Posterior vena cava (tissue), 2 donors: ENCODE measurements around the gene SERPINB12. TPM values are rescaled to one million over a fixed set of nuclear protein-coding genes. Genes with fewer than 3 reads are reported as not detected.

ENCODE experiments used
- DNase-seq: peaks from one replicate; pipeline ENCODE4 v3.0.0-alpha.2; 2020; ENCODE audit warnings: low spot score
- intact Hi-C, 2 donors: fragments of 100-400 bp; cut with DNase I; formaldehyde crosslinking; loops; one replicate each; pipeline versions ENCODE4 v1.14.1 to v1.14.2; 2022 to 2023
- total RNA-seq, 2 donors: library from RNA; stranded (reverse); fragmentation: NEBNext Ultra II Directional; extraction: Animal tissue kit (Norgen Biotek cat#: 25700); gene quantifications; one replicate each; pipeline ENCODE4 v1.2.1, GENCODE V29; 2021
- donor health status: DM: yes; HTN: yes; CAD: no.
- donor health status: DM: yes; HTN: yes; CAD: no.

Gene SERPINB12
- total RNA-seq, 2 donors from 2014 or later = not detected

GRCh38 chr18:63544017-63544416, 1.8 kb downstream of the SERPINB12 start:
- no peak for DNase-seq
- intact Hi-C loops = no loop called here

GRCh38 chr18:63545000-63545399, 2.8 kb downstream of the SERPINB12 start:
- DNase-seq = no peak
- intact Hi-C loops = no loop called here

GRCh38 chr18:63550068-63550467, 7.9 kb downstream of the SERPINB12 start:
- no peak for DNase-seq
- intact Hi-C loops = no loop called here

DNA sequence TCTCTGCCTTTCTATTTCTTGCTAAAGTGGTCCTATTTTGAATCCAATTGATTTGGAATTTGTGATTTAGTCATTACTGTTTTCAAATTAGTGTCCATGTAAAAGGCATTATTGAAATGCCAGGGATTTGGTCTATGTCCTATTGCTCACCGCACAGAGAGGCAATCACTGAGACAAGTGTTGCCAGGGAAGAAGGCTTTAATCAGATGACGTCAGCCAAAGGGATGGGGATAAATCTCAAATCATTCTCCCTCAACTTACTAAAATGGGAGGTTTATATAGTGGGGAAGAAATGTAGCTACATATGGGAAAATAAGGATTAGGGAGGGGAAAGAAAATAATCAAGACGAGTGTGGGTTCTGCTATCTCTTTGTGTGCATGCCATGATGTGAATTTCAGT, 9.6 kb downstream of the SERPINB12 start:
- DNase-seq = no peak
- intact Hi-C loops = no loop called here

DNA sequence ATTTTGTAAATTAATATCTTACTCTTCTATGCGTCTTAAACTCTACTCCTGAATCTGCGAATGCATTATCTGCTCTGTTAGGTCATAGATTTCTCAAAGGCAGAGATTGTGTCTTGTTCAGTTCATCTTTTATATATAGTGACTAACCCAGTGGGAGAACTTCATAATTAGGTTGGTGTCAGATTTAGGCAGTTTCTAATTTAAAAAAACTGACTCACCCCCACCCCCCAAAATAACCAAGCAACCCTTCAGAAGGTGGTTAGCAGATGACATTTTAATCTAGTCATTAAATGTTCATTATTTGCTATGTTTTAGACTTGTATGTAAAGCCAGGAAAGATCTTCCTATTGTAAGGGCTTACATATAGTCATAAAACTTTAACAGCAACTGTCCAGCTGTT, 10.4 kb downstream of the SERPINB12 start:
- no peak for DNase-seq
- intact Hi-C loops = no loop called here

- intact Hi-C loops = no loop called here
- no peak for DNase-seq
Measured at GRCh38 chr18:63553081-63553480, 10.9 kb downstream of the SERPINB12 start.

DNA sequence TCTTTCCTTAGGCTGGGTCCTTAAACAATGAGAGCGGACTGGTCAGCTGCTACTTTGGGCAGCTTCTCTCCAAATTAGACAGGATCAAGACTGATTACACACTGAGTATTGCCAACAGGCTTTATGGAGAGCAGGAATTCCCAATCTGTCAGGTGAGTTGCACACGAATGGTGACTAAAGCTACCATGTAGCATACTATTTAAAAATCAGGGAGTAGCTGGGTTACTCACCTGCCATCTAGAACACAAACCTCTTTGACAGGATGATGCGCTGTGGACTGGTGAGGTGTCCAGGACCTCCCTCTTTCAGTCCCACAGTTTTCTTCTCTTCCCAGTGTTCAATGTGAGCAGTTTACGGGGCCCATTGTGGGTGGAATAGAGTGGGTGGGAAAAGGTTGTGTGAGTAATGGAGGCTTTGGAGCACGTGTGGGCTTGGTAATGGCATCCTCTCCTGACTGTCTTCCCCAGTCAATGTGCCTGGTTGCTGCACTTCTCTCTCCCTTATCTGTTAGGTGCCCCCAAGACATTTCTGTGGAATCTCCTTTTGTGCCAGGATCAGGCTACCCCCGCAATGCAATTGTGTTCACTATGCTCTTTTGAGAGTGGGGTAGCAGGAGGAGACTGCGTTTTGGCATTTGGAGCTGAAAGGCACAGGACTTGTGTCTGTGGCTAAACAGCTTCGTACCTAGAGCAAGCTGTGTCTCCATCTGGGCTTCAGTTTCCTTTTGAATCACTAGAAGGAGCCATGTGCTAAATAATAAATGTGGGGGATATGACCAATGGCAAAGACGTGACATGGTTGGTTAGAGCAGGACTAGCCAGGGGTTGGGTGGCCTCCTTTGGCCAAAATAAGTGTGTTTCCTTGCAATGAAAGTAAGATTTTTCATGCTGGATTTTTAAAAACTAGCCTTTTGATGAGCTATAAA, 17.7 kb downstream of the SERPINB12 start:
- intact Hi-C loops = no loop called here

DNA sequence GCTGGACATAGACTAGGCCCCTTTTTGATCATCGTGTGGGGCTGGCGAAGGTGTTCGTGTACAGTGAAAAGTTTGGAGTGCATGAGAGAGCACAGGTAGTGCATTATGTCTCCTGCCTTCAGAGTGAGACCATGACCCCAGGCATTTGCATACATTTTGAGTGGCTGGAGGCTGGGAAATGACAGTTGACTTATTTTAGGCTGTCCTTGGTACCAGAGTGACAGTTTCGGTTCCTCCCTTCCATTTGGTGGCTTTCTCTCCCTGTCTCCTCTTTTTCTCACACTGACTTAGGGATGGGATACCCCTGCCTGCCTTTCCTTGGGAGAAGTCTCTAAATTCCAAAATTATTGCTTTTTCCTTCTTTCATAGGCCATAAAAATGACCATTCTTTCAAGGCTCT, 20.1 kb downstream of the SERPINB12 start:
- no peak for DNase-seq
- intact Hi-C loops = no loop called here

More for the DNA sequence above, 17.7 kb downstream of the SERPINB12 start:
- no peak for DNase-seq

DNA sequence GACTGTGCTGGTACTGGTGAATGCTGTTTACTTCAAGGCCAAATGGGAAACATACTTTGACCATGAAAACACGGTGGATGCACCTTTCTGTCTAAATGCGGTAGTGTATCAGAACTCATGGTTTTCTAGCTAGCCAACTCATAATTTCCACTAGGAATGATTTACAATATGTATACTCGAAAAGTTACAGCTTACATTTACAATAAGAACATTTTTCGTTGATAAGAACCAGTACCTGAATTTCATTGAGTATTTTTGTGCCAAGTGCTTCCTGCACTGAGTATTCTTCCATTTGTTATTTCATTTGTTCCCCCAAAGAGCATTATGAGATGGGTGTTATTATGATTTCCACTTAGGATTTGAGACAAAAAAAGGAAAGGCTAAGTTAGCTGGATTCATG, 21.9 kb downstream of the SERPINB12 start:
- intact Hi-C loops = no loop called here
- DNase-seq = no peak

DNA sequence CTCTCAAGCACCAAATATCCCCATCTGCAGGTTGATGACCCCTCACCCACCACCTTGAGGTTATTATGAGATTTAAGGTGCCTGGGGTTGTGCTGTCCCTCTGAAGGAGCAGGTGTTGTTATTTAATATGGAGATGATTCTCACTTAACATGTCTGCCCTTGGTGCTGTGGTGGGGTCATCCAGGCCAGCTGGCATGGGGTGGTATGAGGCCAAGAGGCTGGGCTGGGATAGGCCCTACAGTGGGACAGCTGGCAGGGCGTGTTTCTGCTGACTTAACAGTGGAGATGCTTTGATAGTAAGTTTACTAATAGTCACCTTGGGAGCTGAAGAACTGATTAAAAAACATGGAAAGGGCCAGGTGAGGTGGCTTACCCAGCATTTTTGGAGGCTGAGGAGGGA, 22.4 kb downstream of the SERPINB12 start:
- no peak for DNase-seq
- intact Hi-C loops = no loop called here

DNA sequence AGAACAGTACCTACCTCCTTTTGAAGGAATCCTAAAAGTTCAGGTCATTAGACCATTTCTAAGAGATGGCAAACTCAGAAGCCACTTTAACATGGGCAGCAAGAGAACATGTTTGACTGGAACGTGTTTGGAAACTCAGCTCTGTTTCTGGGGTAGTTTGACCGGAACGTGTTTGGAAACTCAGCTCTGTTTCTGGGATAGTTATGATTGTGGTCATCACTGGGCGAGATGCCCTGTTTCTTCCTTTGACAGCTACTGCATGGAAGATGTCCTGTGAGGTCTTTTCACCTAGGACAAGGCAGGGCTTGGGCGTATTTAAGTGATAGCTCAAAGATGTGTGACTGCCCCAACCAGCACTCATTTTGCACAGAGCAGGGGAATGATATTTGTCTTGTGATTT, 25.1 kb downstream of the SERPINB12 start:
- intact Hi-C loops = no loop called here
- DNase-seq = no peak

DNA sequence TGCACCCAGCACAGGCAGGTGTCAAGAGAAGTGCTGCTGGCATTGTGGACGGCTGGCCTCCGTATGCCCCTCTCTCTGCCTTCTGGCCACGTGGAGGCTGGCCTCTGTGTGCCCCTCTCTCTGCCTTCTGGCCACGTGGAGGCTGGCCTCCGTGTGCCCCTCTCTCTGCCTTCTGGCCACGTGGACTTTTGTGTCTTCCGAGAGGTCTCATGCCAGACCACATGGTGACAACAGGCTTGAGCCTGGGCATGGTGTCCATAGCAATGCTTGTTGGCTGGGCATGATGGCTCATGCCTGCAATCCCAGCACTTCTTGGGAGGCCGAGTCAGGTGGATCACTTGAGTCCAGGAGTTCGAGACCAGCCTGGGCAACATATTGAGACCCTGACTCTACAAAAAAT, 25.7 kb downstream of the SERPINB12 start:
- no peak for DNase-seq
- intact Hi-C loops = no loop called here

DNA sequence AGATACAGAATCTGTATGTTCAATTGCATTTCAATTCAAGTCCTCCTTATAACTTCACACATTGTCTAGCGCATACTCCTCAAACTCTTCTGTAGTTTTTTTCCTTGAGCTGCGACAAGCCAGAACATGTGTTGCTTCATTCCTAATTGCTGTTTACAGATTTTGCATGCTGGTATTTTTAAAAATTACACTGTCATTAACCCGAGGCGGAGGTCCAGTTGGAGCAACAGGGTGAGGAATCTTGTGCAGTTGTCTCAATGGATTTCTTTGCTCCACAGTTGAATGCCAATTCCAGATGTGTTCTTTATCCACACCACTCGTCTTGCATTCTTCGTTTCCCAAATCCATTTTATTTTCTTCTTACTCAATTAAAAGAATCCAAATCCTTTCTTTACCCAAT, 28.6 kb downstream of the SERPINB12 start:
- intact Hi-C loops = loop anchor here in 1 of 2 donors (10.0 kb wide), 1 partner anchor 56 kb away; no protein-coding TSS in a partner anchor
- DNase-seq = no peak

DNA sequence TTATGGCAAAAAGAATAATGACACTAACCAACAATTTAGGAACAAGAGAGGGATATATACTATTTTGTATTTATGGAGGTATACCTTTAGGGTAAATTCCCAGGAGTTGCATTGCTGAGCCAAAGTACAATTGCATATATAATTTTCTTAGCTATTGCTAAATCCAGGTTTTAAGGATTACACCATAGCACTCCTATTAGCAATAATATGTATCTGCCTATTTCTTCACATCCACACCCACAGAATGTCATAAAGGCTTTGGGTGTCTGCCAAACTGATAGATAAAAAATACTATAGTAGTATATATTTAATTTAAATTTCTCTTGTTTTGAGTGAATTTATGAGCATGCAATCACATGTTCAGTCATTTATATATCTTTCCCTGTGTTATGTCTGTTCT, 33.5 kb downstream of the SERPINB12 start:
- no peak for DNase-seq
- intact Hi-C loops = loop anchor here in 1 of 2 donors (10.0 kb wide), 1 partner anchor 61 kb away; no protein-coding TSS in a partner anchor

- no peak for DNase-seq
- intact Hi-C loops = loop anchor here in 1 of 2 donors (10.0 kb wide), 1 partner anchor 64 kb away; no protein-coding TSS in a partner anchor
Measured at GRCh38 chr18:63578357-63578958, 36.3 kb downstream of the SERPINB12 start.

GRCh38 chr18:63579616-63580015, 37.4 kb downstream of the SERPINB12 start:
- DNase-seq = no peak
- intact Hi-C loops = loop anchor here in 1 of 2 donors (10.0 kb wide), 1 partner anchor 65 kb away; no protein-coding TSS in a partner anchor

DNA sequence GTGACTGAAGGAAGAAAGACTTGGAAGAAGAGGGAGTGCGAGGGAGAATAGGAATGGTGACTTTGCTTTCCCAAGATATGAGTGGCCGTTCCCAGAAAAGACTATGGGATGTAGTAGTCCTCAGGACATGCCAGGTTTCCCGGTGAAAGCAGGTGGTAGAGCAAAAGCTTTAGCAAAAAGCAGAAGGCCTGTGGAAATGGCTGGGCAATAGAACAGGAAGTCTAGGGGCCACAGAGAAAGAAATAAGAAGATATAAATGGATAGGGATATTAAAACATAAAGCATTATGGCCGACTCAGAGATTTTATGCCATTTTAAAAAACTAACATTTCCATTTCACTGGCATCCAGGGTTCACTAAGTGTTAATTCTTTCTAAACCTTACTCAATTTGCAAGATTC, 43.8 kb downstream of the SERPINB12 start:
- intact Hi-C loops = no loop called here
- DNase-seq = no peak

DNA sequence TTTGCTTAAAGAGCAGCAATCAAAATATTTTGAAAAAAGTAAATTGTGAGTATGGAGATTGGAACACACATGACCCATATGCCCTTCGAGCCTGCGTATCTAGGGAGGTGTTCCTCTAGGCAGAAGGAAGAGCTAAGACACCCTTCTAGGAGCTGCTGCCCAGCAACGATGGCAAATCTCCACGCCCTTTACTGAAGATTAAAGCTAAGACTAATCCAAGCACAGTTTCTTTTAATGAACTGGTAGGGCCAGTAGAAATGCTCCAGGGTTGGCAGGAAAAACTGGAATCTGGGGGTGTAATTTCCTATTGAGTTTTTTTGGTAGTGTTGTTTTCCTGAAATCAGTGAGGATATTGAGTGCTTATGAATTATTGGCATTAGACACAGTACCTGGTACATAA, 44.3 kb downstream of the SERPINB12 start:
- intact Hi-C loops = no loop called here
- no peak for DNase-seq

DNA sequence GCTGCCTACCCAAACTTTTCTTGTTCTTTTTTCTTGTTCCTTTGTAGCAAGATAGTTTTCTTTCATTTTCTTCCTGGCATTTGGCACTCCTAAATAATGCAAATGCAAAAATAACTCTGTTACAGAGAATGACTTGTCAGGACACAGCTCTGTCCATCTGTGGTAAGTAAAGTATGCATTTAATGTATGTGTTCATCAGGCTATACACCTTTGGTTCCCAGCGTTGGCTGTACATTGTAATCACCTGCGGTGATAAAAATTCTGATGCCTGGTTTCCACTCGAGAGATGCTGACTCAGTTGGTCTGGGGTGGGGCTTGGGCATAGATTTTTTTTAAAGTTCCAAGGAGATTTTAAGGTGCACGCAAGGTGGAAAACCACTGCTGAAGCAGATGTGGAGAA, 44.8 kb downstream of the SERPINB12 start, which contains the start of gene SERPINB13:
TSS of gene SERPINB13 (plus strand) at position 378 of the 400 bp plus-strand sequence. CDS start 1,325 bp downstream, outside the sequence.
- no peak for DNase-seq
- intact Hi-C loops = no loop called here

GRCh38 chr18:63588909-63589308, 46.7 kb downstream of the SERPINB12 start:
- intact Hi-C loops = no loop called here
- no peak for DNase-seq
